Left lung (tissue), 10 donors: ENCODE measurements around the gene LRPAP1. TPM values are rescaled to one million over a fixed set of nuclear protein-coding genes. Genes with fewer than 3 reads are reported as not detected.

Experiments used
- ATAC-seq: fragments of 200-7000 bp; cut with Tn5 transposase; one replicate; pipeline ENCODE4 v1.9.1; 2020; ENCODE audit warnings: moderate library complexity
- DNase-seq, 4 donors: peaks; one replicate each; pipeline ENCODE4 v3.0.0-alpha.2; 2013 to 2020
- H3K27ac ChIP-seq, 2 donors: fragments of 200-600 bp; sonication (generic) in 1 of 2; one replicate each; pipeline versions ENCODE4 v1.5.0 to v1.8.0; 2020 to 2021
- H3K27me3 ChIP-seq, 2 donors: fragments of 200-600 bp; sonication (generic) in 1 of 2; one replicate each; pipeline versions ENCODE4 v1.5.0 to v1.8.0; 2020 to 2021
- H3K36me3 ChIP-seq, 2 donors: fragments of 200-600 bp; sonication (generic) in 1 of 2; one replicate each; pipeline versions ENCODE4 v1.5.0 to v1.8.0; 2020 to 2021
- H3K4me1 ChIP-seq, 2 donors: fragments of 200-600 bp; one replicate each; pipeline ENCODE4 v1.8.0; 2021
- H3K4me3 ChIP-seq, 2 donors: fragments of 200-600 bp; sonication (generic) in 1 of 2; one replicate each; pipeline versions ENCODE4 v1.5.0 to v1.8.0; 2020 to 2021; ENCODE audit warnings: mild to moderate bottlenecking in 1 of 2
- H3K9me3 ChIP-seq, 2 donors: fragments of 200-600 bp; sonication (generic) in 1 of 2; one replicate each; pipeline versions ENCODE4 v1.5.0 to v1.8.0; 2020 to 2021
- CTCF ChIP-seq, 2 donors: fragments of 200-600 bp; sonication (generic) in 1 of 2; IDR thresholded peaks; one replicate each; pipeline versions ENCODE4 v1.5.0 to v1.8.0; 2021; ENCODE audit warnings: antibody characterized with exemption in 2 of 2
- intact Hi-C, 2 donors: fragments of 100-400 bp; cut with DNase I; formaldehyde crosslinking; loops; one replicate each; pipeline versions ENCODE4 v1.11.2 to v1.14.2; 2022
- polyA plus RNA-seq, 6 donors: library from polyadenylated mRNA; unstranded; fragments of 120-200 nt; gene quantifications; one replicate each; pipeline ENCODE4 v1.2.1, GENCODE V29; 2013; ENCODE audit not compliant: insufficient read length in 6 of 6
- total RNA-seq, 2 donors: library from RNA; stranded (reverse); fragmentation: NEBNext Ultra II Directional; extraction: Animal tissue kit (Norgen Biotek cat#: 25700); gene quantifications; one replicate each; pipeline ENCODE4 v1.2.1, GENCODE V29; 2021
- donor health status: DM: no; HTN: yes; CAD: no.
- donor health status: DM: no; HTN: no; CAD: no.

The LRPAP1 gene
- total and polyA plus RNA-seq, 8 donors, result 95.9 to 218 (median 112) TPM

- no peaks in the 10 kb centered on the region for H3K36me3 ChIP-seq
- H3K4me3 ChIP-seq, result no peak overlapping the region
- intact Hi-C loops, result no loop called here
- no peaks in the 10 kb centered on the region for H3K4me1 ChIP-seq
- peaks cover 0 to 51% of the 10 kb centered on the region in 2 donors for H3K27me3 ChIP-seq
- no peak for TF ChIP-seq CTCF (IDR thresholded peaks at IDR 0.05)
- H3K27ac ChIP-seq, result no peak overlapping the region
- no peaks in the 10 kb centered on the region for H3K9me3 ChIP-seq
- ATAC-seq, result no peak
- peak in 1 of 4 donors; percentile 73 for DNase-seq
Measured at GRCh38 chr4:3475713-3476260, 56.4 kb downstream of the LRPAP1 start.

- Histone ChIP-seq H3K27me3 (peaks cover 0 to 45% of the 10 kb centered on the region in 2 donors), H3K9me3 (no peaks in the 10 kb centered on the region), H3K4me1 (no peaks in the 10 kb centered on the region), H3K27ac (no peak overlapping the region), H3K4me3 (no peak overlapping the region), H3K36me3 (no peaks in the 10 kb centered on the region)
- peak in 1 of 4 donors; percentile 59 for DNase-seq
- TF ChIP-seq CTCF (IDR thresholded peaks at IDR 0.05), result no peak
- intact Hi-C loops, result no loop called here
- no peak for ATAC-seq
Measured at GRCh38 chr4:3475041-3475712, 57.0 kb downstream of the LRPAP1 start.

GRCh38 chr4:3473996-3474765 is 58.0 kb downstream of the LRPAP1 start:
- peak in 1 of 4 donors; percentile 45 for DNase-seq
- Histone ChIP-seq H3K36me3 (no peaks in the 10 kb centered on the region), H3K27me3 (peaks cover 0 to 35% of the 10 kb centered on the region in 2 donors), H3K27ac (no peak overlapping the region), H3K4me1 (no peaks in the 10 kb centered on the region), H3K4me3 (no peak overlapping the region), H3K9me3 (no peaks in the 10 kb centered on the region)
- TF ChIP-seq CTCF (IDR thresholded peaks at IDR 0.05), result no peak
- intact Hi-C loops, result no loop called here
- no peak for ATAC-seq

GRCh38 chr4:3473181-3473950 is 58.9 kb downstream of the LRPAP1 start:
- H3K4me1 ChIP-seq, result no peaks in the 10 kb centered on the region
- H3K4me3 ChIP-seq, result no peak overlapping the region
- no peaks in the 10 kb centered on the region for H3K9me3 ChIP-seq
- no peaks in the 10 kb centered on the region for H3K36me3 ChIP-seq
- H3K27ac ChIP-seq, result no peak overlapping the region
- intact Hi-C loops, result no loop called here
- ATAC-seq (no peak), DNase-seq (peak in 1 of 4 donors; percentile 77)
- H3K27me3 ChIP-seq, result peaks cover 0 to 26% of the 10 kb centered on the region in 2 donors
- no peak for TF ChIP-seq CTCF (IDR thresholded peaks at IDR 0.05)
